Skin of body (tissue), 2 donors: ENCODE results near the gene SHD. TPM values are rescaled to one million over a fixed set of nuclear protein-coding genes. Genes with fewer than 3 reads are reported as not detected.

Experiments used
- DNase-seq: peaks from one replicate; lab custom pipeline; 2025; lab: John Stamatoyannopoulos, UW
- total RNA-seq: library from RNA; depleted of rRNA; stranded (reverse); fragments of >200 nt; gene quantifications from one replicate; pipeline ENCODE4 v1.2.3, GENCODE V29; 2014

The SHD gene
- total RNA-seq, 1 donor from 2014 or later = 1.3 TPM

GRCh38 chr19:4298810-4299550 is 19.9 kb downstream of the SHD start:
- no peak for DNase-seq

GRCh38 chr19:4300589-4300988 is 21.5 kb downstream of the SHD start:
- no peak for DNase-seq

GRCh38 chr19:4301590-4302242 is 22.6 kb downstream of the SHD start:
- no peak for DNase-seq

- DNase-seq = no peak
These were observed 23.2 kb downstream of the SHD start, which contains the start of gene TMIGD2 for GRCh38 chr19:4302243-4302640. TMIGD2 (minus strand) TSS chr19:4302389; CDS start chr19:4302385, 4 bp downstream.

GRCh38 chr19:4303819-4304537 is 24.9 kb downstream of the SHD start:
- no peak for DNase-seq

- DNase-seq = no peak
These were observed 25.6 kb downstream of the SHD start, which contains the start of gene FSD1 for GRCh38 chr19:4304538-4305256. FSD1 (plus strand) TSS chr19:4304598; CDS start chr19:4304747, 149 bp downstream.

DNA sequence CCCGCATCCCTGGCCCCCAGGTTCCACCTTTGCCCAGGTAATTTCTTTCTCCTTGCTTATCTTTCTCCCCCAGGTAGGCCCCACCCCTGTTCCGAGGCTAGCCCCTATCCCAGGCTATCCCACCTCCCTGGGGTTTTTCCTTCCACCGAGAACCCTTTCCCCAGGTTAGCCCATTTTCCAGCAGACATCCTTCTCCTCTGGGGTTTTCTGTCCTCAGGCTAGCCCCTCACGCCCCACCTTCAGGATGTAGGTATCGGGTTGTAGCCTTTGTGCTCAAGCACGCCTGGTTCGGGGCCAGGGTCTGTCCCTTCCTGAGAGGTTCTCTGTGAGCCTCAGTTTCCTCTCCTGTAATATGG is 26.2 kb downstream of the SHD start:
- DNase-seq = no peak

DNA sequence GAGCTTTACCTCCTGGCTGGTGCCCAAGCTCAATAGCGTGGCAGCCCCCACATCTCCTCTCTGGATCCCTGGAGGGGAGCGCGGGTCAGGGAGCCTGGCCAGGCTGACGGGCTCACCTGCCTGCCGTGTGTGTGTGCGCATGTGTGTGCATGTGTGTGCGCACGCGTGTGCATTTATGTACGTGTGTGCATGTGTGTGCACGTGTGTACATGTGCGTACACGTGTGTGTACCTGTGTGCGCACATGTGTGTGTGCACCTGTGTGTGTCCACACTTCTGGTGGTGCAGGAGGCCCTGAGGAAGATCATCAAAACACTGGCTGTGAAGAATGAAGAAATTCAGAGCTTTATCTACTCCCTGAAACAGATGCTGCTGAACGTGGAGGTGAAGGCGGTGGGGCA is 26.6 kb downstream of the SHD start:
- DNase-seq = no peak

GRCh38 chr19:4310247-4311121 is 31.4 kb downstream of the SHD start:
- DNase-seq = no peak

DNA sequence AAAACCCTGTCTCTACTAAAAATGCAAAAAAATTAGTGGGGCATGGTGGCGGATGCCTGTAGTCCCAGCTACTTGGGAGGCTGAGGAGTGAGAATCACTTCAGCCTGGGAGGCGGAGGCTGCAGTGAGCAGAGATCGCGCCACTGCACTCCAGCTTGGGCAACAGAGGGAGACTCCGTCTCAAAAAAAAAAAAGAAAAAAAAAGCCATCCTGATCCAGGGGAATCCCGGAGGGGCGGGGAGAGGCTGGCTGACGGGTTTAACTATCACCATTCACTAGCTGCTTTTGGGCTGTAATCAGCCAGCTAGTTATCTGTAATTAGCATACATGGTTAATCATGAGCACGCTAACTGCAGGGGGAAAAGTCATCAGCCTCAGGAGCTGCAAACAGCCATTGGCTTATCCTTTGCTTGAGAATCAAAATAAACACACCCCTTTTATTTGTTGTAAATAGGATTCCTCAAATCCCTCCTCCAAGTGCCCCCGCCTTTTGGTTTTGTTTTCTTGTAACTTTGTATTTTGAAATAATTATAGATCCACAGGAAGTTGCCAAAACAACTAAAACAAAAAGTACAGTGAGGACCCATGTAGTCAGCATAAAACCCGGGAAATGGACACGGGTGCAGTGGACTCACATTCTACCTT is 34.9 kb downstream of the SHD start:
- no peak for DNase-seq

DNA sequence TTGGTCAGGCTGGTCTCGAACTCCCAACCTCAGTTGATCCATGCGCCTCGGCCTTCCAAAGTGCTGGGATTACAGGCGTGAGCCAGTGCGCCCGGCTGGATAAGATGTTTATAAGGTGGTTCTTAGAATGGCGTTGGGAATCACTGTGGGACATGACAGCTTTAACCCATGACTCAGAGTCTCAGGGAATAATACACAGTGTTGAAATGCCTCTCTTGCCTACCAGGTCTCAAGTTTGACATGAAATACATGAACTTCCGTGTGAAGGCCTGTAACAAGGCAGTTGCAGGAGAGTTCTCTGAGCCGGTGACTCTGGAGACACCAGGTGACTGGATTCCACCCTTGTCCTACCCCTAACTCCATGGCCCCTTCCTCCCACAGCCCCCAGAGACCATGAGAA is 37.9 kb downstream of the SHD start:
- no peak for DNase-seq

DNA sequence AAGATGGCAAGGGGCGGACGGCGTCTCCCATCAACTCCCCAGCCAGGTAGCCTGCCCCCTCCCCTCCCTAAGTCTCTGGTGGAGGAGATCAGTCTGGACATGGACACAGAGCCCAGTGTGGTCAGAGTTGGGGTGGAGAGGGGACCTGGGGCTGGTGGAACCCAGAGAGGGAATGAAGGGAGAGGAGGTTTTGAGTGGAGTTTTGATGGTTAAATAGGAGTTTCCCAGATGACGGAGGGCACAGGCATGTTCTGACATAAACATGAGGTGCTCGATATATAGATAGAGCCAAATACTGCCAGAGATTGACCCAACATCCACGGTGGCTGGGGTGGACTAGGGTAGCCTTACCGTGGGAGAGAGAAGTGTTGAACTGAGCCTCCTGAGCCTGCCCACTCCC is 39.4 kb downstream of the SHD start:
- no peak for DNase-seq

GRCh38 chr19:4319067-4319718 is 40.1 kb downstream of the SHD start:
- DNase-seq = no peak

DNA sequence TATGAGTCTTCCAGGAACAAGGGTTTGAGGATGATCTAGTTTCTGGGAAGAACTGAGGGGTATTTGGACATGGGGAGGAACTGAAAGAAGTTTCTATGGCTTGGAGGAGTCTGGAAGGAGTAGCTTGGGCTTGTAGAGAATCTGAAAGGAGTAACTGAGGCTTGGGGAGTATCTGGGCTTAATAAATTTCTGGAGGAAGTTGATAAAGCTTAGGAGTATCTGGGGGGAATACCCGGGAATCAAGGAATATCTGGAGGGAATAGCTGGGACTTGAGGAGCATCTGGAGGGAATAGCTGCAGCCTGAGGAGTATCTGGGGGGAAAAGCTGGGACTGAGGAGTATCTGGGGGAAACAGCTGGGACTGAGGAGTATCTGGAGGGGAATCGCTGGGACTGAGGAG is 41.4 kb downstream of the SHD start:
- no peak for DNase-seq

DNA sequence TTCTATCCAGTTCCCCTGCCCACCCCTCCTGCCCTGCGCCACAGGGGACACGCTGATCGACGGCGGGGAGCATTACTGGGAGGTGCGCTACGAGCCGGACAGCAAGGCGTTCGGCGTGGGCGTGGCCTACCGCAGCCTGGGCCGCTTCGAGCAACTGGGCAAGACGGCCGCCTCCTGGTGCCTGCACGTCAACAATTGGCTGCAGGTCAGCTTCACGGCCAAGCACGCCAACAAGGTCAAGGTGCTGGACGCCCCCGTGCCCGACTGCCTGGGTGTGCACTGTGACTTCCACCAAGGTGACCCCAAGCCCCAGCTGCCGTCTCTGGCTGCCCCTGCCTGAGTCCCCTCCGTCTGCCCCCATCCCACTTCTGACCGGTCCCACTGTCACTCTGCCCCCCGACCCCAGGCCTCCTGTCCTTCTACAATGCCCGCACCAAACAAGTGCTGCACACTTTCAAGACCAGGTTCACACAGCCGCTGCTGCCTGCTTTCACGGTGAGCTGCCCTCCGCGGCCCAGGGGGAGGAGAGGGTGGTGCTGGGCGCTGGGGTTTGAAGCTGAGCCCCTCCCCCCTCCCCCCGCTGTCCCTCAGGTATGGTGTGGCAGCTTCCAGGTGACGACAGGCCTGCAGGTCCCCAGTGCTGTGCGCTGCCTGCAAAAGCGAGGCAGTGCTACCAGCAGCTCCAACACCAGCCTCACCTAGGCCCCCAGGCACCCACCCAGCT is 44.0 kb downstream of the SHD start:
- DNase-seq = no peak

GRCh38 chr19:4323692-4324091 is 44.6 kb downstream of the SHD start:
- no peak for DNase-seq

- DNase-seq = no peak
These were observed 45.2 kb downstream of the SHD start for GRCh38 chr19:4324228-4324627.

DNA sequence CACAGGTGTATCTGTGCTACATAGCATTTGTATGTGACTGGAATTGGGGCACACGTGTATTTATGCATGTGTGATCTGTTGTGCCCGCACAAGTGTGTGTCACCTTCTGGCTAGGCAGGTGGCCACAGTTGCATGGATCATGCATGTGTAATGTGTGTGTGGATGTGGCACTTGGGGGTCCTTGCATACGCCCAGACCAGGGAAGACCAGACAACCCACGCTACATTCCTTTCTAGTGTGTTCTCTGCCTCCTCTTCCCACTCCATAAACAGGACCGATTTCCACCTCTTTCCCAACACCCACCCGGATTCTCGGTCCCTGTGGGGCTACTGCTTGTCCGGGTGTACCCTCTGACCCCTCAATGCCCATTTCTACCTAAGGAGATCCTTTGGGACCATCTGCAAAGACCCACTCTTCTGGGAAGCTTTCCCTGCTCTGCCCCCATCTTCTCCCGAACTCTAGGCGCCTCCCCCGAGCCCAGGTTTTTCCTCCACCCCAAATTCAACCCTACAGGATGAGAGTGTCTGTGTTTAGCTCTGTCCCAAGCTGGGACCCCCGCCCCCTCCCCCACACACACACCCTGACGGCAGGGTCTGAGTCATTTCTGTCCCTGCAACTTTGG is 47.3 kb downstream of the SHD start:
- DNase-seq = no peak

- DNase-seq = no peak
These were observed 47.8 kb downstream of the SHD start for GRCh38 chr19:4326837-4327251.
